ENCODE data around the gene RBM8A. TPM values are rescaled to one million over a fixed set of nuclear protein-coding genes. Genes with fewer than 3 reads are reported as not detected.

Gene RBM8A
- total RNA-seq, 4 donors from 2014 or later: 47.6 to 105 (median 57.0) TPM

- H3K27me3 ChIP-seq: no peaks in the 10 kb centered on the region
- H3K36me3 ChIP-seq: no peaks in the 10 kb centered on the region
- no peaks in the 10 kb centered on the region for H3K9me3 ChIP-seq
- TF ChIP-seq POLR2A (IDR thresholded peaks at IDR 0.05) (no peak), CTCF (IDR thresholded peaks at IDR 0.05) (no peak)
- H3K4me3 ChIP-seq: no peak overlapping the region
- no peak overlapping the region for H3K27ac ChIP-seq
- H3K4me1 ChIP-seq: peaks cover 0 to 21% (median 5%) of the 10 kb centered on the region in 4 donors
- DNase-seq: no peak
Observed at GRCh38 chr1:145967288-145967687, 40.0 kb upstream of the RBM8A start.

- peaks cover 2 to 39% (median 11%) of the 10 kb centered on the region in 4 donors for H3K4me1 ChIP-seq
- no peak for TF ChIP-seq CTCF (IDR thresholded peaks at IDR 0.05)
- no peak for TF ChIP-seq POLR2A (IDR thresholded peaks at IDR 0.05)
- H3K27ac ChIP-seq: peak overlapping the region; percentile 71 to 98 (median 84)
- peak overlapping the region; percentile 39 to 70 (median 56) for H3K4me3 ChIP-seq
- H3K36me3 ChIP-seq: no peaks in the 10 kb centered on the region
- H3K27me3 ChIP-seq: no peaks in the 10 kb centered on the region
- no peak for DNase-seq
- peaks cover 0 to 4% (median 0%) of the 10 kb centered on the region in 4 donors for H3K9me3 ChIP-seq
Observed at GRCh38 chr1:145965119-145965744, 37.9 kb upstream of the RBM8A start.

GRCh38 chr1:145964328-145965118 lies 37.2 kb upstream of the RBM8A start, which contains the start of the genes ANKRD34A and POLR3GL:
Gene ANKRD34A, minus strand, starts transcription at chr1:145964575. Its CDS starts 2,816 bp downstream, at chr1:145961759.
Gene POLR3GL, plus strand, starts transcription at chr1:145964690. Its CDS starts 10,176 bp downstream, at chr1:145974866.
- TF ChIP-seq POLR2A (IDR thresholded peaks at IDR 0.05) (peak; percentile 81 to 94), CTCF (IDR thresholded peaks at IDR 0.05) (peak in 1 of 6 experiments; percentile 14)
- H3K27ac ChIP-seq: peak within 1 kb of the TSS; percentile 71 to 98 (median 84)
- H3K27me3 ChIP-seq: no peaks in the 10 kb centered on the region
- DNase-seq: peak; percentile 93 to 99 (median 98)
- H3K4me1 ChIP-seq: peaks cover 8 to 46% (median 11%) of the 10 kb centered on the region in 4 donors
- H3K9me3 ChIP-seq: peaks cover 0 to 4% (median 0%) of the 10 kb centered on the region in 4 donors
- H3K4me3 ChIP-seq: peak within 1 kb of the TSS; percentile 39 to 70 (median 56)
- H3K36me3 ChIP-seq: no peaks in the 10 kb centered on the region

- H3K36me3 ChIP-seq: no peaks in the 10 kb centered on the region
- peaks cover 0 to 4% (median 0%) of the 10 kb centered on the region in 4 donors for H3K9me3 ChIP-seq
- H3K4me1 ChIP-seq: peaks cover 8 to 49% (median 11%) of the 10 kb centered on the region in 4 donors
- no peaks in the 10 kb centered on the region for H3K27me3 ChIP-seq
- H3K27ac ChIP-seq: peak overlapping the region; percentile 71 to 98 (median 85)
- TF ChIP-seq CTCF (IDR thresholded peaks at IDR 0.05): no peak
- TF ChIP-seq POLR2A (IDR thresholded peaks at IDR 0.05): no peak
- H3K4me3 ChIP-seq: peak overlapping the region; percentile 39 to 71 (median 64)
- no peak for DNase-seq
Observed at GRCh38 chr1:145963265-145964019, 36.2 kb upstream of the RBM8A start.

Measured in Peyer's patch (tissue), 4 donors.